ENCODE data around the gene PLCXD3.
"Not testable (repeated sequence)": the region's sequence is repeated elsewhere in the genome, so short reads cannot be mapped to it uniquely, and the experiment has no call there.

The PLCXD3 gene

DNA sequence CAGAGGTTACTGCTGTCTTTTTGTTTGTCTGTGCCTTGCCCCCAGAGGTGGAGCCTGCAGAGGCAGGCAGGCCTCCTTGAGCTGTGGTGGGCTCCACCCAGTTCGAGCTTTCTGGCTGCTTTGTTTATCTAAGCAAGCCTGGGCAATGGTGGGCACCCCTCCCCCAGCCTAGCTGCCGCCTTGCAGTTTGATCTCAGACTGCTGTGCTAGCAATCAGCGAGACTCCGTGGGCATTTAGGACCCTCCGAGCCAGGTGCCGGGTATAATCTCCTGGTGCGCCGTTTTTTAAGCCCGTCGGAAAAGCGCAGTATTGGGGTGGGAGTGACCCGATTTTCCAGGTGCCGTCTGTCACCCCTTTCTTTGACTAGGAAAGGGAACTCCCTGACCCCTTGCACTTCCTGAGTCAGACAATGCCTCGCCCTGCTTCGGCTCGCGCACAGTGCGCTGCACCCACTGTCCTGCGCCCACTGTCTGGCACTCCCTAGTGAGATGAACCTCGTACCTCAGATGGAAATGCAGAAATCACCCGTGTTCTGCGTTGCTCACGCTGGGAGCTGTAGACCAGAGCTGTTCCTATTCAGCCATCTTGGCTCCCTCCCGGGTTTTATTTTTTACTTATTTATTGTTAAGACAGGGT lies 16.8 kb downstream of the PLCXD3 start:
- not testable (repeated sequence) for DNase-seq (ENCODE audit: low read depth in 2 of 2)

DNA sequence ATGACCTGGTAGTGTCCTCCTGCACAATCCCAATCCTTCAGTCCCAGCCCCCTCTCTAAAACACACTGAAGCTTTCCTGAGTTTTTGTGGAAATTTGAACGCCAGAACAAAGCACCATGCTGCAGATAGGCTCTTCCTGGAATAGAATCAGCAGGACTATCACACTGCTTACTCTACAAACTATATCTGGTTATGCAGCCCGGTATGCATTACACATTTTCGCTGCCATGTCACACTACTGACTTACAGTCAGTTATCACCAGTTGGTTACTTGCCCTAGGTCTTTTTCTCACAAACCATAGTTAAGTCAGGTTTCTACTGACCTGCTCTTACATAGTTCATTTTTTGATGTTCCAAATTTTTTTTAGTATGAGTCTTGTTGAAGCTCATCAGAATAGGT lies 24.9 kb downstream of the PLCXD3 start:
- DNase-seq (ENCODE audit: low read depth in 2 of 2) = no peak

- no peak for DNase-seq (ENCODE audit: low read depth in 2 of 2)
These were observed 27.7 kb downstream of the PLCXD3 start for GRCh38 chr5:41482715-41483114.

- DNase-seq (ENCODE audit: low read depth in 2 of 2) = no peak
These were observed 28.2 kb downstream of the PLCXD3 start for GRCh38 chr5:41482173-41482572.

GRCh38 chr5:41471571-41472208 lies 38.7 kb downstream of the PLCXD3 start:
- not testable (repeated sequence) for DNase-seq (ENCODE audit: low read depth in 2 of 2)

DNA sequence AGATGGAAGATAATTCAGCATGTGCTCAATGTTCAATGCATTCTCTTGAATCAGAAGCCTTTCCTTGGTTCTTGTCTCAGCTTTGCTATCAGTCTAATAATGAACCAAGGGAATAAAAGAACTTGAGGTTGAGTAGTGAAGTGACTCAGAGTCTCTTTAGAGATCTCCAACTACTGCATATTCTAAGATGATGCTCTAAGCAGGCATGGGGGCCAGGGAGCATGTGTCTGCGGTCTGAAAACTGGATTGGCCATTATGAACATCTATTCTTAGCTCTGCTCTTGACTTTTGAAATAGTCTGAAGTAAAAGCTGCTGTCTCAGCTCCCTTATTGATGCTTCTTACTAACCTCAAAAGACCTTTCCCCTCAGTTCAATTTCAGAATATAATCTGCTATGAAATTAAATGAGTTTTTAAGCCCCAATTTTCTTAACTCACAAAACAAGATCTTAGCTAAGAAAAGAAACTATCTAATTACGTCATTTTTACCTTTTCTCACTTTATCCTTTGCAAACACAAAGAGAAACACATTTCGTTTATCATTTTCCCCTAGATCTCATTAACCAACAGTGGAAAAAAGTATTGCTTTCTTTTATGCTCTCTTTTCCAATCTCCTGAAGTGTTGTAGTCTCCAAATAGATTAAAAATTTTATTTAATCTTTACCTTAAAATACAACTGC lies 44.8 kb downstream of the PLCXD3 start:
- no peak for DNase-seq (ENCODE audit: low read depth in 2 of 2)

DNA sequence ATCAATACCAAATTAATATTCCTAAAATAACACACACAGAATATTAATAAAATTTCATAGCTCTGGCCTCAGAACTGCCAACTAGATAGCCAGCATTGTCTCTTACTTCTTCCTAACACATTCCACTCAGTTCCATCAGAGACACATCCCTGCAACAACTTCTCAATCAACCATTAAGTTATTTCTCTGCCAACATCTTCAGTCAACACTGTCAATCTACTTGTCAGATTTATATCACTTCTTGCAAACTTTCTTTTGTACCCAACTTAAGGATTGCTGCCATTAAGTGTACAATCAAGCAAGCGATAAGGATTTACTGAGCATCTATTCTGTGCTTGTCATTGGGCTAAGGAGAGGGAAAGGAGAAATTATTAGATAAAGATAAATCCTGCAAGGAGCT lies 50.8 kb downstream of the PLCXD3 start:
- no peak for DNase-seq (ENCODE audit: low read depth in 2 of 2)

DNA sequence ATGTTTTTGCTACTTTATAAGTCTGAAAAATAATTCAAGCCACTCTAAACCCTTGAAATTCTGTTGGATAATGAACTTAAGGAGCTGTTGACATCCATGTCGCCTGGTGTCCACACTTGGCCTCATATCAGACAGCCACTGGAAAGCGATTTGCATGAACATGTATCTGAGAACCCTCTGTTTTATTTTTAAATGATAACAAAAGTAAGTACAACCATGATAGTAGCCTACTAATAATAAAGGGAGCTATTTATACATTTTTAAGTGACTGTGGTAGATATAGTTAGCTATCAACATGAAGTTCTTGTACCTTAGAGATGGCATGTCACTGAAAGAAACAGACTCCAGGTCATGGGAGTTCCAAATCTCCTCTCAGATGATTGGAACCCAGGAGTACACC lies 53.3 kb downstream of the PLCXD3 start:
- DNase-seq (ENCODE audit: low read depth in 2 of 2) = no peak

GRCh38 chr5:41452506-41452905 lies 57.9 kb downstream of the PLCXD3 start:
- no peak for DNase-seq (ENCODE audit: low read depth in 2 of 2)

GRCh38 chr5:41447650-41448510 lies 62.5 kb downstream of the PLCXD3 start:
- DNase-seq (ENCODE audit: low read depth in 2 of 2) = no peak

DNA sequence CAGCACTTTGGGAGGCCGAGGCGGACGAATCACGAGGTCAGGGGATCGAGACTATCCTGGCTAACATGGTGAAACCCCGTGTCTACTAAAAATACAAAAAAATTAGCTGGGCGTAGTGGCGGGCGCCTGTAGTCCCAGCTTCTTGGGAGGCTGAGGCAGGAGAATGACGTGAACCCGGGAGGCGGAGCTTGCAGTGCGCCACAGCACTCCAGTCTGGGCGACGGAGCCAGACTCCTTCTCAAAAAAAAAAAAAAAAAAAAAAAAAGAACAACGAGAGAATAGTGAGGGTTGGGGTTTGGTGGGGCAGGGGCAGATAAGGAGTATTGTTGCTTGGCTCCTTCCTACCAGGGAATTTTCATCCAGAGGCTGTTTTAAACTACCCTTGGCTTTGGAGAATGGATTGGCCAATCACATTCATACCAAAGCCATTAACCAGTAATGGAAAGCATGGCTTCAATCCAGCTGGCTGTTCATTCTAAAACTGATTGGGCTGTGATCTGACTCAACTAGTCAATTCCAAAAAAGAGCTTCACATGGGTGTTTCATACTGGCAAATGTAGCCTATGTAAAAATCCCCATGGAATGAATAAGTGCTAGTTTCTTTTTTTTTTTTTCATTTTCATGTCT lies 64.4 kb downstream of the PLCXD3 start:
- no peak for DNase-seq (ENCODE audit: low read depth in 2 of 2)

- DNase-seq (ENCODE audit: low read depth in 2 of 2) = no peak
These were observed 75.1 kb downstream of the PLCXD3 start for GRCh38 chr5:41435276-41435675.

DNA sequence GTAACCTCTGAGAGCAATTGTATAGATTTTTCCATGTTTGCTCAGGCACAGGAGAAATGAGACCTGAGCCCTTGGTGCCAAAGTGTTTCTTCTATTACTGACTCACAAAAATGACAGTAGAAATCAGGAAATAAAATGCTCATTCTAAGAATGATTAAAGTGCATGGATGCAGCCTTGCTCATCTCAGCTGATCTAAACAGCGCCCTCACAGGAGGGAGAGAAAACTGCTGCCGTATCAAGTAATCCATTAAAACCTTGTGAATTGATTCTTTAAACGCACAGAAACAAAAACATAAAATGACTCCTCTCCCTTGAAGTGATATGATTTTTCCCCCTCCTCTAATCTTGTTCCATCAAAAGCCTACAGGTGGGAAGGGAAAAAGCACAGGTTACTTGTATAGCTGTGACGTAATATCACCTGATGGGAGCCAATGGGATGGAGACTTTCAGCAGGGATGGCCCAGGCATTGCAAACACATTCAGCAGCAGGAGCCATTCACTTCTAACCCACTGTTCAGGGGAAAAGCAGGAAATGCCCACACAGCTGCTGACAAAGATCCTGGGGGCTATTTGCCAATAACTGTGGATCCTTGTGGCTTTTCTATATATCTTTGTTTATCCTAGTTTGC lies 76.7 kb downstream of the PLCXD3 start:
- no peak for DNase-seq (ENCODE audit: low read depth in 2 of 2)

- no peak for DNase-seq (ENCODE audit: low read depth in 2 of 2)
These were observed 77.7 kb downstream of the PLCXD3 start for GRCh38 chr5:41432481-41433253.

GRCh38 chr5:41427505-41427904 lies 82.9 kb downstream of the PLCXD3 start:
- DNase-seq (ENCODE audit: low read depth in 2 of 2) = no peak

GRCh38 chr5:41425736-41426135 lies 84.7 kb downstream of the PLCXD3 start:
- no peak for DNase-seq (ENCODE audit: low read depth in 2 of 2)

DNA sequence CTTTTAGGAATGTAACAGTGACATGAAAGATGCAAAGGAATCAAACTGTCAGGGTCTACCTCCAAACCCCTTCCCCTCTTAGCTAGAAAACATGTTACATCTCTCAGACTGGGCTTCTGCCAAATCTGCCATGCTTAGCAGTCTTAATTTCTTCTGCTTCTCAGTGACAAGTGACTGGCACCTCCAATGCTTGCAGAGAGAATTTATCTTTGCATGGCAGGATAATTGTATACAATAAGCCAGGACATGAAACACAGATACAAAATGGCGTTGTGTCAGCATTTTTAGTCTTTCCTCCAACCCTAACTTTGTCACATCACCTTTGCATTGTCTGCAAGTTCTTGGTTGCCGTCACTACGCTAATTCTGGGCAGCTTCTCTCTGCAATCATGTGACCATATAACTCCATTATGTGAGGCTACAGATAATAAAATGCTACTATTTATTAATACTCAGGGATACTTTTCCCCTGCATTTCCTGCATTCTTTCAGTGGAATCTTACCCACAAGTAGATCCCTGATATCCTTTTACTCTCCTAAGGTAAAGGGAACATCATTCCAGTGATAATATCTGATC lies 89.8 kb downstream of the PLCXD3 start:
- DNase-seq (ENCODE audit: low read depth in 2 of 2) = no peak

GRCh38 chr5:41418220-41419031 lies 92.0 kb downstream of the PLCXD3 start:
- DNase-seq (ENCODE audit: low read depth in 2 of 2) = peak; percentile 10 to 24

DNA sequence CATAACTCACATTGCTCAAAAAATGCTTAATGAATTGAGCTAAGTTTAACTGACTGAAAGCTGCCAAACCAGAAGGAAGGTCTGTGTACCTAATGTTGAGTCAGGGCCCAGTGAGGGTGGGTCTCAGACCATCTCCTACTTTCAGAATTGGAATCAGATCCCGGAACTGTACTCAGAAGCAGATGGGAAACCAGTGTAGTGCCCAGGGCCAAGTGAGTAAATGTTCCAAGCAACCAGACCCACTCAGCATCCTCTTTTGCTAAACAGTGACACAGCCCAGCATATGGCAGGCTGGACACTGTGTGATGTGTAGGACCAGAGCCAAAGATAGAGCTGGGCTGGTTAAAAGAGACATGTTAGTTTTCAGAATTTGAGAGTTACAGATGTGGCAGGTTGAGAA lies 94.1 kb downstream of the PLCXD3 start:
- DNase-seq (ENCODE audit: low read depth in 2 of 2) = no peak

Measured in fibroblast of skin of left quadriceps (primary cell).